ENCODE results near the gene CFAP61.
"Not testable (repeated sequence)": the region's sequence is repeated elsewhere in the genome, so short reads cannot be mapped to it uniquely, and the experiment has no call there.

Gene CFAP61

GRCh38 chr20:20215976-20216727 lies 163.8 kb downstream of the CFAP61 start:
- in situ Hi-C loops (cut with HindIII; ENCODE audit: low pct_ligation_motif_present, low pct_unique_long_range_greater_than_20kb, low sequenced_read_pairs) = no loop called here
- DNase-seq = no peak

GRCh38 chr20:20216941-20217340 lies 164.6 kb downstream of the CFAP61 start:
- no peak for DNase-seq
- in situ Hi-C loops (cut with HindIII; ENCODE audit: low pct_ligation_motif_present, low pct_unique_long_range_greater_than_20kb, low sequenced_read_pairs) = no loop called here

- in situ Hi-C loops (cut with HindIII; ENCODE audit: low pct_ligation_motif_present, low pct_unique_long_range_greater_than_20kb, low sequenced_read_pairs) = no loop called here
- no peak for DNase-seq
These were observed 165.3 kb downstream of the CFAP61 start for GRCh38 chr20:20217621-20218020.

- DNase-seq; in situ Hi-C loops (cut with HindIII; ENCODE audit: low pct_ligation_motif_present, low pct_unique_long_range_greater_than_20kb, low sequenced_read_pairs): not testable (repeated sequence)
These were observed 165.8 kb downstream of the CFAP61 start for GRCh38 chr20:20218106-20218505.

- DNase-seq = no peak
- in situ Hi-C loops (cut with HindIII; ENCODE audit: low pct_ligation_motif_present, low pct_unique_long_range_greater_than_20kb, low sequenced_read_pairs) = no loop called here
These were observed 166.7 kb downstream of the CFAP61 start for GRCh38 chr20:20219016-20219415.

- no peak for DNase-seq
- in situ Hi-C loops (cut with HindIII; ENCODE audit: low pct_ligation_motif_present, low pct_unique_long_range_greater_than_20kb, low sequenced_read_pairs) = no loop called here
These were observed 167.8 kb downstream of the CFAP61 start for GRCh38 chr20:20220134-20220533.

- DNase-seq = no peak
- in situ Hi-C loops (cut with HindIII; ENCODE audit: low pct_ligation_motif_present, low pct_unique_long_range_greater_than_20kb, low sequenced_read_pairs) = no loop called here
These were observed 171.6 kb downstream of the CFAP61 start for GRCh38 chr20:20223981-20224380.

- in situ Hi-C loops (cut with HindIII; ENCODE audit: low pct_ligation_motif_present, low pct_unique_long_range_greater_than_20kb, low sequenced_read_pairs) = no loop called here
- no peak for DNase-seq
These were observed 172.5 kb downstream of the CFAP61 start for GRCh38 chr20:20224806-20225205.

- in situ Hi-C loops (cut with HindIII; ENCODE audit: low pct_ligation_motif_present, low pct_unique_long_range_greater_than_20kb, low sequenced_read_pairs) = no loop called here
- no peak for DNase-seq
These were observed 173.2 kb downstream of the CFAP61 start for GRCh38 chr20:20225325-20226043.

GRCh38 chr20:20226554-20226953 lies 174.2 kb downstream of the CFAP61 start:
- DNase-seq = no peak
- in situ Hi-C loops (cut with HindIII; ENCODE audit: low pct_ligation_motif_present, low pct_unique_long_range_greater_than_20kb, low sequenced_read_pairs) = no loop called here

GRCh38 chr20:20227013-20227571 lies 174.8 kb downstream of the CFAP61 start:
- in situ Hi-C loops (cut with HindIII; ENCODE audit: low pct_ligation_motif_present, low pct_unique_long_range_greater_than_20kb, low sequenced_read_pairs) = no loop called here
- DNase-seq = no peak

GRCh38 chr20:20228351-20228750 lies 176.0 kb downstream of the CFAP61 start:
- in situ Hi-C loops (cut with HindIII; ENCODE audit: low pct_ligation_motif_present, low pct_unique_long_range_greater_than_20kb, low sequenced_read_pairs) = no loop called here
- DNase-seq = no peak

GRCh38 chr20:20229595-20229994 lies 177.3 kb downstream of the CFAP61 start:
- DNase-seq = no peak

GRCh38 chr20:20230741-20231140 lies 178.4 kb downstream of the CFAP61 start:
- no peak for DNase-seq
- in situ Hi-C loops (cut with HindIII; ENCODE audit: low pct_ligation_motif_present, low pct_unique_long_range_greater_than_20kb, low sequenced_read_pairs) = no loop called here

More at GRCh38 chr20:20229595-20229994, 177.3 kb downstream of the CFAP61 start:
- in situ Hi-C loops (cut with HindIII; ENCODE audit: low pct_ligation_motif_present, low pct_unique_long_range_greater_than_20kb, low sequenced_read_pairs) = no loop called here

- in situ Hi-C loops (cut with HindIII; ENCODE audit: low pct_ligation_motif_present, low pct_unique_long_range_greater_than_20kb, low sequenced_read_pairs) = no loop called here
- no peak for DNase-seq
These were observed 179.4 kb downstream of the CFAP61 start for GRCh38 chr20:20231528-20232298.

- no peak for DNase-seq
- in situ Hi-C loops (cut with HindIII; ENCODE audit: low pct_ligation_motif_present, low pct_unique_long_range_greater_than_20kb, low sequenced_read_pairs) = no loop called here
These were observed 180.7 kb downstream of the CFAP61 start for GRCh38 chr20:20233041-20233514.

GRCh38 chr20:20235681-20236080 lies 183.3 kb downstream of the CFAP61 start:
- no peak for DNase-seq
- in situ Hi-C loops (cut with HindIII; ENCODE audit: low pct_ligation_motif_present, low pct_unique_long_range_greater_than_20kb, low sequenced_read_pairs) = no loop called here

- in situ Hi-C loops (cut with HindIII; ENCODE audit: low pct_ligation_motif_present, low pct_unique_long_range_greater_than_20kb, low sequenced_read_pairs) = no loop called here
- DNase-seq = peak; percentile 37
These were observed 185.0 kb downstream of the CFAP61 start for GRCh38 chr20:20237093-20237959.

Data from ACHN (cell line).